ENCODE data around the gene FOXG1. TPM values are rescaled to one million over a fixed set of nuclear protein-coding genes. Genes with fewer than 3 reads are reported as not detected.

Gene FOXG1
- total RNA-seq, 2 donors from 2014 or later = not detected

GRCh38 chr14:28755884-28756268 is 10.7 kb upstream of the FOXG1 start:
- peaks cover 32 to 34% of the 10 kb centered on the region in 2 donors for H3K27me3 ChIP-seq
- TF ChIP-seq CTCF (IDR thresholded peaks at IDR 0.05) = no peak
- H3K36me3 ChIP-seq = no peaks in the 10 kb centered on the region
- H3K9me3 ChIP-seq = no peaks in the 10 kb centered on the region
- H3K27ac ChIP-seq = no peak overlapping the region
- DNase-seq (ENCODE audit: low spot score) = no peak
- peaks cover 0 to 8% of the 10 kb centered on the region in 2 donors for H3K4me1 ChIP-seq
- no peak overlapping the region for H3K4me3 ChIP-seq

GRCh38 chr14:28756269-28756883 is 10.2 kb upstream of the FOXG1 start:
- Histone ChIP-seq H3K4me1 (peaks cover 0 to 8% of the 10 kb centered on the region in 2 donors), H3K9me3 (no peaks in the 10 kb centered on the region), H3K36me3 (no peaks in the 10 kb centered on the region), H3K4me3 (no peak overlapping the region), H3K27ac (no peak overlapping the region), H3K27me3 (peaks cover 32 to 39% of the 10 kb centered on the region in 2 donors)
- TF ChIP-seq CTCF (IDR thresholded peaks at IDR 0.05) = no peak
- no peak for DNase-seq (ENCODE audit: low spot score)

GRCh38 chr14:28756884-28757570 is 9.6 kb upstream of the FOXG1 start:
- DNase-seq (ENCODE audit: low spot score) = no peak
- peak in 1 of 2 donors; percentile 57 for TF ChIP-seq CTCF (IDR thresholded peaks at IDR 0.05)
- no peak overlapping the region for H3K4me3 ChIP-seq
- H3K36me3 ChIP-seq = no peaks in the 10 kb centered on the region
- H3K9me3 ChIP-seq = no peaks in the 10 kb centered on the region
- H3K27ac ChIP-seq = no peak overlapping the region
- H3K4me1 ChIP-seq = peaks cover 0 to 8% of the 10 kb centered on the region in 2 donors
- H3K27me3 ChIP-seq = peaks cover 32 to 45% of the 10 kb centered on the region in 2 donors

GRCh38 chr14:28757786-28758185 is 8.8 kb upstream of the FOXG1 start:
- Histone ChIP-seq H3K4me1 (peaks cover 0 to 8% of the 10 kb centered on the region in 2 donors), H3K27me3 (peaks cover 38 to 45% of the 10 kb centered on the region in 2 donors), H3K36me3 (no peaks in the 10 kb centered on the region), H3K9me3 (no peaks in the 10 kb centered on the region), H3K27ac (no peak overlapping the region), H3K4me3 (no peak overlapping the region)
- TF ChIP-seq CTCF (IDR thresholded peaks at IDR 0.05) = no peak
- no peak for DNase-seq (ENCODE audit: low spot score)

GRCh38 chr14:28758253-28758884 is 8.2 kb upstream of the FOXG1 start:
- Histone ChIP-seq H3K4me1 (peaks cover 0 to 8% of the 10 kb centered on the region in 2 donors), H3K4me3 (no peak overlapping the region)
- no peak for DNase-seq (ENCODE audit: low spot score)

More at GRCh38 chr14:28758253-28758884, 8.2 kb upstream of the FOXG1 start:
- no peak for TF ChIP-seq CTCF (IDR thresholded peaks at IDR 0.05)
- Histone ChIP-seq H3K9me3 (no peaks in the 10 kb centered on the region), H3K27ac (no peak overlapping the region), H3K36me3 (no peaks in the 10 kb centered on the region), H3K27me3 (peaks cover 42 to 45% of the 10 kb centered on the region in 2 donors)

All from right atrium auricular region (tissue), 2 donors.